Caco-2 (cell line): ENCODE measurements around the gene GATM. TPM values are rescaled to one million over a fixed set of nuclear protein-coding genes. Genes with fewer than 3 reads are reported as not detected.
"Not testable (repeated sequence)": the region's sequence is repeated elsewhere in the genome, so short reads cannot be mapped to it uniquely, and the experiment has no call there.

Source experiments
- BruUV-seq: library from RNA; stranded (reverse); fragments of 400-500 nt; replicated peaks from 2 replicates; lab custom pipeline; 2021; lab: Mats Ljungman, UMichigan
- CTCF ChIA-PET: fragments of 300-600 bp; sonication (Branson Sonifier 250); formaldehyde crosslinking; loops from one replicate; lab custom pipeline; 2022; ENCODE audit warnings: antibody characterized with exemption; lab: Charles Lee
- POLR2A ChIA-PET: fragments of 300-600 bp; sonication (Branson Sonifier 250); formaldehyde crosslinking; loops from one replicate; lab custom pipeline; 2022; ENCODE audit warnings: antibody characterized with exemption; lab: Charles Lee
- DNase-seq, 2 experiments: peaks; one replicate each; pipeline versions ENCODE4 v3.0.0 to v3.0.0-alpha.2; 2020 to 2022
- H3K27me3 ChIP-seq: replicated peaks from 2 replicates; pipeline ENCODE4 v1.6.0; 2011; ENCODE audit warnings: low read length; ENCODE audit not compliant: control insufficient read depth, insufficient read depth
- H3K36me3 ChIP-seq: 2 replicates; pipeline ENCODE4 v1.5.1; 2011; ENCODE audit warnings: low read length; ENCODE audit not compliant: control insufficient read depth, insufficient read depth
- H3K4me1 ChIP-seq: fragments of 250-450 bp; sonication (Bioruptor Pico); 2 replicates; pipeline ENCODE4 v1.5.1; 2020; ENCODE audit warnings: mild to moderate bottlenecking
- H3K4me3 ChIP-seq: 2 replicates; pipeline ENCODE4 v1.5.1; 2011; ENCODE audit warnings: low read depth, mild to moderate bottlenecking, control low read depth, low read length
- H3K9me3 ChIP-seq: fragments of 250-450 bp; sonication (Bioruptor Pico); 2 replicates; pipeline ENCODE4 v1.5.1; 2020; ENCODE audit warnings: mild to moderate bottlenecking, moderate library complexity
- H3K27ac Mint-ChIP-seq: one replicate; pipeline ENCODE4 v1.8.0; 2022; ENCODE audit warnings: mixed read lengths; ENCODE audit not compliant: unreplicated experiment
- H3K27me3 Mint-ChIP-seq: one replicate; pipeline ENCODE4 v1.8.0; 2022; ENCODE audit warnings: mixed read lengths; ENCODE audit not compliant: insufficient read depth, unreplicated experiment
- H3K36me3 Mint-ChIP-seq: one replicate; pipeline ENCODE4 v1.8.0; 2022; ENCODE audit warnings: mild to moderate bottlenecking, mixed read lengths; ENCODE audit not compliant: insufficient read depth, unreplicated experiment
- H3K4me1 Mint-ChIP-seq: one replicate; pipeline ENCODE4 v1.8.0; 2022; ENCODE audit warnings: low read depth, mixed read lengths; ENCODE audit not compliant: unreplicated experiment
- H3K4me3 Mint-ChIP-seq: one replicate; pipeline ENCODE4 v1.8.0; 2022; ENCODE audit warnings: mild to moderate bottlenecking, moderate library complexity, mixed read lengths; ENCODE audit not compliant: unreplicated experiment
- H3K9me3 Mint-ChIP-seq: one replicate; pipeline ENCODE4 v1.8.0; 2022; ENCODE audit warnings: mixed read lengths; ENCODE audit not compliant: unreplicated experiment
- CTCF ChIP-seq, 2 experiments: fragments of 200-600 bp in 1 of 2; IDR thresholded peaks; 1 replicate in 1 of 2; 2 replicates in 1 of 2; pipeline versions ENCODE4 v1.5.1 to v1.8.0; 2011 to 2022; ENCODE audit warnings: antibody characterized with exemption in 1 of 2, control low read depth in 1 of 2, inconsistent platforms in 1 of 2, low read depth in 1 of 2, low read length in 1 of 2, mild to moderate bottlenecking in 1 of 2, moderate library complexity in 1 of 2; ENCODE audit not compliant: insufficient read depth in 1 of 2, severe bottlenecking in 1 of 2, unreplicated experiment in 1 of 2
- intact Hi-C: fragments of 100-400 bp; cut with micrococcal nuclease; formaldehyde crosslinking; loops from one replicate; pipeline ENCODE4 v1.10.0; 2022; ENCODE audit not compliant: unreplicated experiment
- total RNA-seq: library from RNA; stranded (reverse); gene quantifications from 2 replicates; pipeline ENCODE4 v1.2.3, GENCODE V29; 2022

Gene GATM
- total RNA-seq, 1 experiment from 2014 or later: 4.4 TPM

DNA sequence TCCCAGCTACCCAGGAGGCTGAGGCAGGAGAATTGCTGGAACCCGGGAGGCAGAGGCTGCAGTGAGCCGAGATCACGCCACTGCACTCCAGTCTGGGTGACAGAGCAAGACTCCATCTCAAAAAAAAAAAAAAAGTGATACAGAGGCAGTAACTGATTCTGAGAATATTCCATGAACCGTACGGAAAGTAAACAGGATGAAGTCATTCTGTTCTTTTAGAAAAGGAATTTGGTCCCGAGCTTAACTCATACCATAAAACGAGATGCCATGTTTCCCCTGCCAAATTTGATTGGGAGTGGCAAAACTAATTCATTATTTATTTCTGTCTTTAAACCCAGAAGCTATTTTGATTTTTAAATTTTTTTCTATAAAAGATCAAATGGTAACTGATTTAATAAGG is 11.1 kb downstream of the GATM start:
- intact Hi-C loops, H3K27ac Mint-ChIP-seq, H3K4me3 Mint-ChIP-seq, H3K27me3 Mint-ChIP-seq, H3K4me1 Mint-ChIP-seq, H3K36me3 Mint-ChIP-seq, H3K36me3 ChIP-seq, H3K9me3 ChIP-seq, H3K27me3 ChIP-seq, DNase-seq, H3K9me3 Mint-ChIP-seq, BruUV-seq, CTCF ChIA-PET, H3K4me3 ChIP-seq, H3K4me1 ChIP-seq: not testable (repeated sequence)
- POLR2A ChIA-PET: interaction anchor here (0.7 kb wide), 1 partner anchor 239 kb away, joined by 4 read pairs; no protein-coding TSS in a partner anchor

DNA sequence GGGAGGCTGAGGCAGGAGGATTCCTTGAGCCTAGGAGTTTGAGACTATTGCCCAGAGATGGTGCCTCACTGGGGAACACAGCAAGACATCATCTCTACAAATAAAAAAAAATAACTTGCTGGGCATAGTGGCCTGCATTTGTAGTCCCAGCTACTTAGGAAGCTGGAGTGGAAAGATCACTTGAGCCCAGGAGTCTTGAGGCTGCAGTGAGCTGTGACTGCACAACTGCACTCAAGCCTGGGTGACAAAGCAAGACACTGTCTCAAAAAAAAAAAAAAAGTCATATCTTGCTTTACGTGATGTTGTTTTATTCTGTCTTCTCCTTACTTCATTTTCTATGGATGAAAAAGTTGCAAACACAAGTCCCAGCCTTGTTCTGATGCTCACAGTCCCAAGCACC is 14.1 kb downstream of the GATM start:
- Histone ChIP-seq H3K9me3 (no peaks in the 10 kb centered on the region), H3K36me3 (no peaks in the 10 kb centered on the region), H3K4me3 (no peak overlapping the region), H3K27me3 (no peaks in the 10 kb centered on the region), H3K4me1 (peaks cover 15% of the 10 kb centered on the region; the same call in 1 of the 2 replicates)
- H3K4me1 Mint-ChIP-seq: peaks cover 6% of the 10 kb centered on the region
- BruUV-seq: no TSS peak
- no peaks in the 10 kb centered on the region for H3K27me3 Mint-ChIP-seq
- ChIA-PET POLR2A (interaction anchor here (0.6 kb wide), 1 partner anchor 56 kb away, joined by 4 read pairs; no protein-coding TSS in a partner anchor), CTCF (interaction anchor here (1.2 kb wide), 1 partner anchor 8 kb away, joined by 3 read pairs; no protein-coding TSS in a partner anchor)
- H3K36me3 Mint-ChIP-seq: no peaks in the 10 kb centered on the region
- H3K27ac Mint-ChIP-seq: no peak overlapping the region
- no peak overlapping the region for H3K4me3 Mint-ChIP-seq
- no peak for TF ChIP-seq CTCF (IDR thresholded peaks at IDR 0.05; ENCODE audit: insufficient read depth in 1 of 2, low read depth in 1 of 2, low read length in 1 of 2, severe bottlenecking in 1 of 2, unreplicated experiment in 1 of 2)
- no peaks in the 10 kb centered on the region for H3K9me3 Mint-ChIP-seq
- DNase-seq: no peak
- intact Hi-C loops: no loop called here

- H3K4me3 ChIP-seq: no peak overlapping the region
- Mint-ChIP-seq H3K4me3 (no peak overlapping the region), H3K36me3 (no peaks in the 10 kb centered on the region), H3K27me3 (no peaks in the 10 kb centered on the region), H3K9me3 (no peaks in the 10 kb centered on the region), H3K4me1 (peaks cover 6% of the 10 kb centered on the region), H3K27ac (no peak overlapping the region)
- intact Hi-C loops: no loop called here
- ChIA-PET CTCF (interaction anchor here (1.2 kb wide), 1 partner anchor 9 kb away, joined by 3 read pairs; no protein-coding TSS in a partner anchor), POLR2A (no interaction called here)
- no peaks in the 10 kb centered on the region for H3K9me3 ChIP-seq
- no TSS peak for BruUV-seq
- no peaks in the 10 kb centered on the region for H3K27me3 ChIP-seq
- H3K36me3 ChIP-seq: no peaks in the 10 kb centered on the region
- DNase-seq: no peak
- no peak for TF ChIP-seq CTCF (IDR thresholded peaks at IDR 0.05; ENCODE audit: insufficient read depth in 1 of 2, low read depth in 1 of 2, low read length in 1 of 2, severe bottlenecking in 1 of 2, unreplicated experiment in 1 of 2)
- peaks cover 15% of the 10 kb centered on the region; the same call in 1 of the 2 replicates for H3K4me1 ChIP-seq
Observed at GRCh38 chr15:45363801-45364200, 14.5 kb downstream of the GATM start.
